Right lobe of liver (tissue), 4 donors: Measurements from ENCODE around the gene PSEN1.

Experiments
- POLR2A ChIP-seq: fragments of 450-650 bp; IDR thresholded peaks from one replicate; pipeline ENCODE4 v1.6.1; 2017; ENCODE audit warnings: antibody characterized with exemption, mild to moderate bottlenecking
- TF ChIP-seq, protein P1 (sequence below), 4 donors: fragments of 200-600 bp in 3 of 4; fragments of 450-650 bp in 1 of 4; IDR thresholded peaks; one replicate each; pipeline versions ENCODE4 v1.5.1 to v1.8.0; 2016 to 2022; ENCODE audit warnings: antibody characterized with exemption in 4 of 4, mild to moderate bottlenecking in 2 of 4
- donor health status: DM: no; HTN: no; CAD: no.
- donor health status: DM: no; HTN: no; CAD: no.
- donor health status: DM: no; HTN: yes; CAD: no.

GRCh38 chr14:73258845-73259611, 122.7 kb downstream of the PSEN1 start:
- TF ChIP-seq, protein P1, sequence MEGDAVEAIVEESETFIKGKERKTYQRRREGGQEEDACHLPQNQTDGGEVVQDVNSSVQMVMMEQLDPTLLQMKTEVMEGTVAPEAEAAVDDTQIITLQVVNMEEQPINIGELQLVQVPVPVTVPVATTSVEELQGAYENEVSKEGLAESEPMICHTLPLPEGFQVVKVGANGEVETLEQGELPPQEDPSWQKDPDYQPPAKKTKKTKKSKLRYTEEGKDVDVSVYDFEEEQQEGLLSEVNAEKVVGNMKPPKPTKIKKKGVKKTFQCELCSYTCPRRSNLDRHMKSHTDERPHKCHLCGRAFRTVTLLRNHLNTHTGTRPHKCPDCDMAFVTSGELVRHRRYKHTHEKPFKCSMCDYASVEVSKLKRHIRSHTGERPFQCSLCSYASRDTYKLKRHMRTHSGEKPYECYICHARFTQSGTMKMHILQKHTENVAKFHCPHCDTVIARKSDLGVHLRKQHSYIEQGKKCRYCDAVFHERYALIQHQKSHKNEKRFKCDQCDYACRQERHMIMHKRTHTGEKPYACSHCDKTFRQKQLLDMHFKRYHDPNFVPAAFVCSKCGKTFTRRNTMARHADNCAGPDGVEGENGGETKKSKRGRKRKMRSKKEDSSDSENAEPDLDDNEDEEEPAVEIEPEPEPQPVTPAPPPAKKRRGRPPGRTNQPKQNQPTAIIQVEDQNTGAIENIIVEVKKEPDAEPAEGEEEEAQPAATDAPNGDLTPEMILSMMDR (IDR thresholded peaks at IDR 0.05): no peak
- TF ChIP-seq POLR2A: no peak
